HUES6 (cell line): Measurements from ENCODE around the gene DCC.

Experiments used
- H3K27ac ChIP-seq: 2 replicates; pipeline ENCODE4 v1.7.0; 2013; ENCODE audit warnings: low read depth, mild to moderate bottlenecking, low read length, inconsistent platforms
- H3K27me3 ChIP-seq: 2 replicates; pipeline ENCODE4 v1.6.1; 2013; ENCODE audit warnings: low read length; ENCODE audit not compliant: control insufficient read depth, insufficient read depth
- H3K36me3 ChIP-seq: 2 replicates; pipeline ENCODE4 v1.6.1; 2013; ENCODE audit warnings: low read length; ENCODE audit not compliant: control insufficient read depth, insufficient read depth
- H3K4me1 ChIP-seq: 2 replicates; pipeline ENCODE4 v1.6.1; 2013; ENCODE audit warnings: low read length; ENCODE audit not compliant: control insufficient read depth, insufficient read depth
- H3K4me3 ChIP-seq: 2 replicates; pipeline ENCODE4 v1.5.1; 2013; ENCODE audit warnings: low read depth, low read length
- H3K9ac ChIP-seq: one replicate; pipeline ENCODE4 v1.6.1; 2013; ENCODE audit warnings: mild to moderate bottlenecking, low read length
- H3K9me3 ChIP-seq: 2 replicates; pipeline ENCODE4 v1.6.1; 2013; ENCODE audit warnings: low read depth, low read length; ENCODE audit not compliant: control insufficient read depth, insufficient read depth

The DCC gene

GRCh38 chr18:52334896-52335295 lies 5.1 kb upstream of the DCC start:
- no peaks in the 10 kb centered on the region for H3K4me1 ChIP-seq
- no peaks in the 10 kb centered on the region for H3K36me3 ChIP-seq
- peaks cover 24% of the 10 kb centered on the region for H3K27me3 ChIP-seq
- no peaks in the 10 kb centered on the region for H3K9me3 ChIP-seq
- H3K9ac ChIP-seq = no peak overlapping the region
- H3K4me3 ChIP-seq = no peak overlapping the region
- H3K27ac ChIP-seq = no peak overlapping the region

DNA sequence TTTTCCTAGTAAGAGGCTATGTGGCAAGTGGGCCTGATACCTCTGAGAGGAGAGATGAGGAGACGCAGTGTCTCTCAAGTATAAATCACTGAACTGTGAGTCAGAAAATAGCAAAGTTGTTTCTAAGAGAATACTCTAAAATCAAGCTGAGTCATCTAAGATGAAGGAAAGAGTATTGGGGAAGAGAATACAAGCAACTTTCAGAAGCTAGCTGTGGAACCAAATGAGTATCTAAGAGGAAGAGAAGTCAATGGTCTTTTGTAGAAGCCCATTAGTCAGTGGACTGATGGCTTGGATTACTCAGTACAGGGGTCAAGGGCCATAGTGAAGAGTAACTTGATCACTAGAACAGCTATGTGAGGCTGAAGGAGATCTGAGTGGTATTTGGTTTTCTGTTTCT lies 2.7 kb upstream of the DCC start:
- Histone ChIP-seq H3K9me3 (no peaks in the 10 kb centered on the region), H3K36me3 (no peaks in the 10 kb centered on the region), H3K9ac (no peak overlapping the region), H3K27me3 (peaks cover 48% of the 10 kb centered on the region), H3K27ac (no peak overlapping the region), H3K4me3 (no peak overlapping the region), H3K4me1 (peaks cover 9% of the 10 kb centered on the region; the same call in 1 of the 2 replicates)

DNA sequence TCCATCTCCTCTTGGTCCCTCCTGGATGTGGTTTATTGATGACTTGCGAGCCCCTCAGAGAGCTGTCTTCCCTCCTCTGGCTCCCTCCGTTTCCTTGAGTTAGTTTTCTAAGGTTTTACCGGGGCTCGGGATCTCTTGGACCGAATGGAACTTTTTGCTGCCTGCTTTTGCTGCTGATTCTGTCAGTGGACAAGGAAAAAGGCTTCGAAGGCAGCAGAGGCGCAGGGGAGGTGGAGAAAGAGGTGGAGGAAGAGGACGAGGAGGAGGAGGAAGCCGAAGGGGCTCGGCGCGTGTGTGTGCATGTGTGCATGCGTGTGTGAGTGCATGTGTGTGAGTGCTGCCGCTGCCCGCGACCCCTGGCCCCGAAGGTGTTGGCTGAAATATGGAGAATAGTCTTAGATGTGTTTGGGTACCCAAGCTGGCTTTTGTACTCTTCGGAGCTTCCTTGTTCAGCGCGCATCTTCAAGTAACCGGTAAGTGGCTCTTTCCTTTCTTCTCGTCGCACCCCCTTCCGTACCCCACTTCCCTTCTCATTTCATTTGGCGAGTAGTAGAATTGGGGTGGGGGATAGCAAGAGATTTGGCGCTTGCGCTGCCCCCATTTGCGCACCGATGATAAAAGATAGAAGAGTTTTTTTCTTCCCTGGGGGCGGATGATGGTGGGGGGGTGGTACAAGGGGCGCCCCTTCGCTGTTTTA lies 557 bp downstream of the DCC start:
- no peak overlapping the region for H3K9ac ChIP-seq
- H3K4me3 ChIP-seq = peak overlapping the region; percentile 81
- peaks cover 55% of the 10 kb centered on the region for H3K27me3 ChIP-seq

GRCh38 chr18:52341103-52341432 lies 1.1 kb downstream of the DCC start:
- peaks cover 55% of the 10 kb centered on the region for H3K27me3 ChIP-seq
- H3K4me1 ChIP-seq = peaks cover 9% of the 10 kb centered on the region; the same call in 1 of the 2 replicates
- H3K9ac ChIP-seq = no peak overlapping the region
- H3K9me3 ChIP-seq = no peaks in the 10 kb centered on the region
- peak overlapping the region; percentile 81 for H3K4me3 ChIP-seq
- H3K27ac ChIP-seq = no peak overlapping the region
- H3K36me3 ChIP-seq = no peaks in the 10 kb centered on the region

More for the DNA sequence above, 557 bp downstream of the DCC start:
- H3K4me1 ChIP-seq = peaks cover 9% of the 10 kb centered on the region; the same call in 1 of the 2 replicates
- no peaks in the 10 kb centered on the region for H3K36me3 ChIP-seq
- H3K27ac ChIP-seq = no peak overlapping the region
- H3K9me3 ChIP-seq = no peaks in the 10 kb centered on the region

DNA sequence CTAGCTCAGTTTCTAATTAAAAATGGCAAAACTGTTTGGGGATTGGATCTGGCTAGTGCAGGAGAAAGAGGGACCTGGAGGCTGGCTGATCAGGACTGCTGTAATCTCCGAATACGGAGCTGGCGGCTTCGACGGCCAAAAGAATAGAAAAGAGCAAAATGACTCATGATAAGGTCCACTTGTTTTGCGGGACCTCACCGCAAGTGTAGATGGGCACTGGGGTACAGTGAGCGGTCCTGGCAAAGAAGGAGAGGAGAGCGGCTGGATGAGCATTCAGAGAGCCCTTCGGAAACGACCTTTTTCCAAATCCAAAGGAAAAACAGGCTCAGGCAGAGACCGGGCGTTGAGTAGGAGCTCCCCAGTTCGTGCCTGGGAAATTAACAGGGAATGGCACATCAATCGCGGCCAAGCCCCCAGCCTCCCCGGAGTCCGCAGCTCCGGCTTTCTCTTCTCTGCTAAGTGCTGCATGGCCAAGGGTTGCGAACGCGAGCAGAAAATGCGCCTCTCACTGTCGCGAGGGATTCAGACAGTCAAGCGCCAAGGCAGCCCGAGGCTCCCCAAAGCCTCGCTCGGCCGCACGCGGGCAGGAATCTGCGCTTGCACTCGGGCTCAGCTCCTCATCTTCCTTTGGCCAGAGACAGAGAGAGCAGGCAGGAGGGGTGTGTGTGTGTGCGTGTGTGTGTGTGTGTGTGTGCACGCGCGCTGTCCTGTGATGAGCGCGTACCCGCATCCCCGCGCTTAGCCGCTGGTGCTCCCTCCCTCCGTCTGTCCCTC lies 1.8 kb downstream of the DCC start:
- peak overlapping the region; percentile 20 for H3K9ac ChIP-seq
- H3K4me3 ChIP-seq = peak overlapping the region; percentile 81
- no peaks in the 10 kb centered on the region for H3K9me3 ChIP-seq
- H3K27me3 ChIP-seq = peaks cover 55% of the 10 kb centered on the region
- peaks cover 9% of the 10 kb centered on the region; the same call in 1 of the 2 replicates for H3K4me1 ChIP-seq
- H3K27ac ChIP-seq = no peak overlapping the region
- H3K36me3 ChIP-seq = no peaks in the 10 kb centered on the region

DNA sequence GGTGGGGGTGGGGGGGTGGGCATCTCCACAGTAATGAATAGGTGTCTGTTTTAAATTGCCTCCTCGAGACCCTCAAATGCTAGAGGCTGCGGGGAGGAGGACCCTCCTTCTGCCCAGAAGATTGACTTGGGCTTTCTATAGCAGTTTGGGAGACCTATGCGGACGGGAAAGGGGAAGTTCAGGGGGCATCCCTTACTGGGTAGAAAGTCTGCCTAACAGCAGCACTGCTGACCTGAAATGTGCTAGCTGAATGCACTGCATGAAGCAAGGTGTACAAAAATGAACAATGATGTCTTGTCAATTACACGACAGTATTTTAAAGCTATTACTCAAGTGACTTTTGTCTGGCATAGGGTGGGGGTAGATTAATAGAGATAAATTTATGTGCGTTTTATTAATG lies 2.5 kb downstream of the DCC start:
- Histone ChIP-seq H3K9me3 (no peaks in the 10 kb centered on the region), H3K27ac (no peak overlapping the region), H3K4me3 (peak overlapping the region; percentile 81; the same call in 1 of the 2 replicates), H3K27me3 (peaks cover 55% of the 10 kb centered on the region), H3K36me3 (no peaks in the 10 kb centered on the region), H3K9ac (no peak overlapping the region), H3K4me1 (peaks cover 9% of the 10 kb centered on the region; the same call in 1 of the 2 replicates)

DNA sequence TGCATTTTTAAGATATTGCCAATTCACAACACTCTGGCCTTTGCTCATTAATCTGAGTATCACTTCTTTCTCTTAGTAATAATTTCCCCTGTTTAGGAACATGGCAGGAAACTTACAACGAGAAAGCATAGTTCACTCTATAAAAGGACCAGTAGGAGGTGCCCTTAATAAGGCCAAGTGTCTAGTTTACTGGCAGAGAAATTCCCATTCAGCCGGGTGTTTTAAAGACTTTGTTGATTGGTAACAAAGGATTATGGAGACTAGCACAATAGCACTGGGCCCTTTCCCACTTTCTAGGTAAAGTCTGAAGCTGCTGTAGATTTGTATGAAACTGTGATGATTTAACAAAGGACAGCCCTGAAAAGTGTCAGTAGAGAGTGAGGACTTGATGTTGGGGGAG lies 3.1 kb downstream of the DCC start:
- no peak overlapping the region for H3K4me3 ChIP-seq

GRCh38 chr18:52343731-52344340 lies 3.8 kb downstream of the DCC start:
- Histone ChIP-seq H3K27ac (no peak overlapping the region), H3K27me3 (peaks cover 42% of the 10 kb centered on the region), H3K4me3 (no peak overlapping the region), H3K4me1 (peaks cover 9% of the 10 kb centered on the region; the same call in 1 of the 2 replicates), H3K9ac (no peak overlapping the region), H3K9me3 (peaks cover 2% of the 10 kb centered on the region; the same call in 1 of the 2 replicates), H3K36me3 (no peaks in the 10 kb centered on the region)

More for the DNA sequence above, 3.1 kb downstream of the DCC start:
- H3K4me1 ChIP-seq = peaks cover 9% of the 10 kb centered on the region; the same call in 1 of the 2 replicates
- no peak overlapping the region for H3K27ac ChIP-seq
- no peak overlapping the region for H3K9ac ChIP-seq
- H3K9me3 ChIP-seq = peaks cover 2% of the 10 kb centered on the region; the same call in 1 of the 2 replicates
- H3K27me3 ChIP-seq = peaks cover 49% of the 10 kb centered on the region
- no peaks in the 10 kb centered on the region for H3K36me3 ChIP-seq

DNA sequence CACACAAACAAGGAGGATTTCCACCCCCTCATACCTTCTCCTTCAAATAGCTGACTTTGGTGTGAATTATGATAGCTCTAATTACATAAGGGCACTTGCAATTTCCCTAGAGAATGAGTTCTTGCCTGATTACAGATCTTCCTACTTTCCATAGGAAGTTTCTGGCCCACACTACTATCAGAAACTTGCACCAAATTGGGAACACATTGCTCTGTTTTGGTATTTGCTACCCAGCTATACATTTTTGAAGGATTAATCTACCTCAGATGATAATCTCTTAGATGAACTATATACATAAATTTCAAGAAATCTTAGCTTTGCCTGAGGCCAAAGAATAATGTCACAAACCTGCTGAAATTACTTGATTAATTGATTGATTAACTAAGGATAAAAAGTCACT lies 4.9 kb downstream of the DCC start:
- peaks cover 32% of the 10 kb centered on the region for H3K27me3 ChIP-seq
- H3K27ac ChIP-seq = no peak overlapping the region
- no peaks in the 10 kb centered on the region for H3K36me3 ChIP-seq
- peaks cover 9% of the 10 kb centered on the region; the same call in 1 of the 2 replicates for H3K4me1 ChIP-seq
- H3K4me3 ChIP-seq = no peak overlapping the region
- H3K9ac ChIP-seq = no peak overlapping the region
- peaks cover 2% of the 10 kb centered on the region; the same call in 1 of the 2 replicates for H3K9me3 ChIP-seq

GRCh38 chr18:52345428-52345827 lies 5.4 kb downstream of the DCC start:
- H3K27me3 ChIP-seq = peaks cover 26% of the 10 kb centered on the region
- no peak overlapping the region for H3K9ac ChIP-seq
- H3K4me1 ChIP-seq = peaks cover 5% of the 10 kb centered on the region; the same call in 1 of the 2 replicates
- H3K9me3 ChIP-seq = peaks cover 2% of the 10 kb centered on the region; the same call in 1 of the 2 replicates
- H3K36me3 ChIP-seq = no peaks in the 10 kb centered on the region
- H3K4me3 ChIP-seq = no peak overlapping the region
- no peak overlapping the region for H3K27ac ChIP-seq

DNA sequence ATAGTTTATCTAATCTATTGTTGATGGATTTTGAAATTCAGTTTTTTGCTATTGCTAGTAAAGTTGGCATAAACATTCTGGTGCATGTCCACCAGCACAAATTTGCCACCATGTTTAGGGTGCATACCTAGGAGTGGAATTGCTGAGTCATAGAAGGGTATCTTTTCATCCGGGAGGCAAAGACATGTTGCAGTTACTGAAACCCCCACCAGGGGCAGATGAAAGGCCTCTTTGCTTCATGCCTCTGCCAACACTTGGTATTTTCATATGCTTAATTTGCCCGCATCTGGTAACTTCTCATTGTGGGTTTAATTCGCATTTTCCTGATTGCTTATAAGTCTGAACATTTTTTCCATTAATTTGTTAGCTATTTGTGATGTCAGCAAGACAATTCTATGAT lies 8.2 kb downstream of the DCC start:
- no peak overlapping the region for H3K9ac ChIP-seq
- H3K9me3 ChIP-seq = peaks cover 2% of the 10 kb centered on the region; the same call in 1 of the 2 replicates
- H3K27me3 ChIP-seq = no peaks in the 10 kb centered on the region
- H3K4me1 ChIP-seq = no peaks in the 10 kb centered on the region
- H3K36me3 ChIP-seq = no peaks in the 10 kb centered on the region
- no peak overlapping the region for H3K27ac ChIP-seq
- no peak overlapping the region for H3K4me3 ChIP-seq
